B cell (primary cell): Measurements from ENCODE around the gene MAT1A.
"Not testable (repeated sequence)": the region's sequence is repeated elsewhere in the genome, so short reads cannot be mapped to it uniquely, and the experiment has no call there.

Experiments used
- EZH2 ChIP-seq: IDR thresholded peaks from 2 replicates; pipeline ENCODE4 v1.6.1; 2012; ENCODE audit warnings: borderline replicate concordance, low read depth, mild to moderate bottlenecking, moderate library complexity, low read length; ENCODE audit not compliant: insufficient read depth, poor library complexity, severe bottlenecking
- TF ChIP-seq, protein P1 (sequence below): fragments of 200-600 bp; IDR thresholded peaks from one replicate; pipeline ENCODE4 v1.8.0; 2022; ENCODE audit warnings: antibody characterized with exemption, mild to moderate bottlenecking

DNA sequence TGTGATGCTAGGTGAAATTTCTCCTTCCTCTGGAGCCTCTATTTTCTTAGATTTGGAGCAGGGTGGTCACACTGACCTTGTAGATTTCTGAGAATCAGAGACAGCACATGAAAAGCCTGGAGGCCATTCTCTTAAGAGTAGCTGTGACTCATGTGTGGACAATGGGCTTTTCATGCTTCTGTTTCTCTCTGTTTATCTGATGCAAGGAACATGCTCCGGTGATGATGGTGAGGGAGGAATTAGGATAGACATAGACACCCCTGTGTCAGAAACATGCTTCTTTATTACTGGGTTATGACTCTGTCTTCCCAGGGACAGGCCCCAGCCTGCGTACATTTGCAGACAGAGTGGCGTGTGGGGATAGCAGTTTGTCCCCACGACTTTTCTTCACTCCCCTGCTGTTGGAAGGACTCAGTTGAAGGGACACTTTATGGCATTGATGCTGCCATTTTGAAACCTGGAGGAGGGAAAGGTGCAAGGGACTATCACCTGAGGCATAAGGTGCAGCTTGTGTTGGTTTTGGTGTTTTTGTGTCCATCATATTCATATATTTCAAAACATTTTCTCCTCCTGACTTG, 37.7 kb downstream of the MAT1A start:
- TF ChIP-seq, protein P1, sequence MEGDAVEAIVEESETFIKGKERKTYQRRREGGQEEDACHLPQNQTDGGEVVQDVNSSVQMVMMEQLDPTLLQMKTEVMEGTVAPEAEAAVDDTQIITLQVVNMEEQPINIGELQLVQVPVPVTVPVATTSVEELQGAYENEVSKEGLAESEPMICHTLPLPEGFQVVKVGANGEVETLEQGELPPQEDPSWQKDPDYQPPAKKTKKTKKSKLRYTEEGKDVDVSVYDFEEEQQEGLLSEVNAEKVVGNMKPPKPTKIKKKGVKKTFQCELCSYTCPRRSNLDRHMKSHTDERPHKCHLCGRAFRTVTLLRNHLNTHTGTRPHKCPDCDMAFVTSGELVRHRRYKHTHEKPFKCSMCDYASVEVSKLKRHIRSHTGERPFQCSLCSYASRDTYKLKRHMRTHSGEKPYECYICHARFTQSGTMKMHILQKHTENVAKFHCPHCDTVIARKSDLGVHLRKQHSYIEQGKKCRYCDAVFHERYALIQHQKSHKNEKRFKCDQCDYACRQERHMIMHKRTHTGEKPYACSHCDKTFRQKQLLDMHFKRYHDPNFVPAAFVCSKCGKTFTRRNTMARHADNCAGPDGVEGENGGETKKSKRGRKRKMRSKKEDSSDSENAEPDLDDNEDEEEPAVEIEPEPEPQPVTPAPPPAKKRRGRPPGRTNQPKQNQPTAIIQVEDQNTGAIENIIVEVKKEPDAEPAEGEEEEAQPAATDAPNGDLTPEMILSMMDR = not testable (repeated sequence)
- TF ChIP-seq EZH2 = not testable (repeated sequence)
